Neural cell (in vitro differentiated cells): Measurements from ENCODE around the gene CIAPIN1.

ENCODE experiments used
- CTCF ChIP-seq: fragments of 450-650 bp; IDR thresholded peaks from 2 replicates; pipeline ENCODE4 v1.5.1; 2014; ENCODE audit warnings: antibody characterized with exemption, mild to moderate bottlenecking, moderate library complexity; ENCODE audit not compliant: poor library complexity, severe bottlenecking
- REST ChIP-seq: IDR thresholded peaks from 2 replicates; pipeline ENCODE4 v1.6.1; 2012; ENCODE audit warnings: borderline replicate concordance
- SMC3 ChIP-seq: fragments of 450-650 bp; conservative IDR thresholded peaks from 2 replicates; pipeline ENCODE4 v1.6.1; 2014; ENCODE audit warnings: antibody characterized with exemption, mild to moderate bottlenecking, moderate library complexity; ENCODE audit not compliant: poor library complexity

GRCh38 chr16:57486858-57487834 lies 40.0 kb upstream of the CIAPIN1 start:
- TF ChIP-seq CTCF (no peak), SMC3 (no peak), REST (no peak)
